ENCODE measurements around the gene TTC34. TPM values are rescaled to one million over a fixed set of nuclear protein-coding genes. Genes with fewer than 3 reads are reported as not detected.
"Not testable (repeated sequence)": the region's sequence is repeated elsewhere in the genome, so short reads cannot be mapped to it uniquely, and the experiment has no call there.

The TTC34 gene
- total RNA-seq, 1 experiment from 2014 or later, result 0.79 TPM

GRCh38 chr1:2800664-2801045, 838 bp downstream of the TTC34 start:
- Mint-ChIP-seq H3K4me1 (ENCODE audit: low read depth, unreplicated experiment) (no peaks in the 10 kb centered on the region), H3K36me3 (ENCODE audit: insufficient read depth, unreplicated experiment) (peaks cover 6% of the 10 kb centered on the region), H3K27ac (ENCODE audit: unreplicated experiment) (no peak overlapping the region), H3K4me3 (ENCODE audit: unreplicated experiment) (no peak overlapping the region), H3K9me3 (ENCODE audit: unreplicated experiment) (no peaks in the 10 kb centered on the region), H3K27me3 (ENCODE audit: insufficient read depth, unreplicated experiment) (no peaks in the 10 kb centered on the region)
- BruUV-seq (replicated peaks), result no TSS peak
- H3K4me3 ChIP-seq (ENCODE audit: low read depth, low read length), result no peak overlapping the region
- no peak for TF ChIP-seq CTCF (IDR thresholded peaks at IDR 0.05; ENCODE audit: insufficient read depth in 1 of 2, low read depth in 1 of 2, low read length in 1 of 2, severe bottlenecking in 1 of 2, unreplicated experiment in 1 of 2)
- DNase-seq, result no peak
- CTCF ChIA-PET, result no interaction called here
- intact Hi-C loops (cut with micrococcal nuclease; ENCODE audit: unreplicated experiment), result no loop called here
- H3K27me3 ChIP-seq (replicated peaks; ENCODE audit: control insufficient read depth, insufficient read depth, low read length), result no peaks in the 10 kb centered on the region
- H3K4me1 ChIP-seq, result no peaks in the 10 kb centered on the region
- H3K36me3 ChIP-seq (ENCODE audit: control insufficient read depth, insufficient read depth, low read length), result no peaks in the 10 kb centered on the region
- no peaks in the 10 kb centered on the region for H3K9me3 ChIP-seq
- POLR2A ChIA-PET, result no interaction called here

GRCh38 chr1:2799811-2800663, 1.5 kb downstream of the TTC34 start:
- intact Hi-C loops (cut with micrococcal nuclease; ENCODE audit: unreplicated experiment), result no loop called here
- BruUV-seq (replicated peaks), result no TSS peak
- CTCF ChIA-PET, result no interaction called here
- Mint-ChIP-seq H3K4me3 (ENCODE audit: unreplicated experiment) (no peak overlapping the region), H3K27ac (ENCODE audit: unreplicated experiment) (no peak overlapping the region), H3K9me3 (ENCODE audit: unreplicated experiment) (no peaks in the 10 kb centered on the region), H3K27me3 (ENCODE audit: insufficient read depth, unreplicated experiment) (no peaks in the 10 kb centered on the region), H3K4me1 (ENCODE audit: low read depth, unreplicated experiment) (no peaks in the 10 kb centered on the region), H3K36me3 (ENCODE audit: insufficient read depth, unreplicated experiment) (peaks cover 6% of the 10 kb centered on the region)
- H3K4me1 ChIP-seq, result no peaks in the 10 kb centered on the region
- H3K9me3 ChIP-seq, result no peaks in the 10 kb centered on the region
- POLR2A ChIA-PET, result no interaction called here
- no peaks in the 10 kb centered on the region for H3K27me3 ChIP-seq (replicated peaks; ENCODE audit: control insufficient read depth, insufficient read depth, low read length)
- no peak for DNase-seq
- H3K36me3 ChIP-seq (ENCODE audit: control insufficient read depth, insufficient read depth, low read length), result no peaks in the 10 kb centered on the region
- TF ChIP-seq CTCF (IDR thresholded peaks at IDR 0.05; ENCODE audit: insufficient read depth in 1 of 2, low read depth in 1 of 2, low read length in 1 of 2, severe bottlenecking in 1 of 2, unreplicated experiment in 1 of 2), result no peak
- no peak overlapping the region for H3K4me3 ChIP-seq (ENCODE audit: low read depth, low read length)

- H3K27ac Mint-ChIP-seq (ENCODE audit: unreplicated experiment); H3K4me3 Mint-ChIP-seq (ENCODE audit: unreplicated experiment); H3K27me3 Mint-ChIP-seq (ENCODE audit: insufficient read depth, unreplicated experiment); H3K36me3 ChIP-seq (ENCODE audit: control insufficient read depth, insufficient read depth, low read length); H3K27me3 ChIP-seq (replicated peaks; ENCODE audit: control insufficient read depth, insufficient read depth, low read length); H3K9me3 ChIP-seq; intact Hi-C loops (cut with micrococcal nuclease; ENCODE audit: unreplicated experiment); CTCF ChIA-PET; H3K4me1 ChIP-seq; BruUV-seq (replicated peaks); DNase-seq; H3K36me3 Mint-ChIP-seq (ENCODE audit: insufficient read depth, unreplicated experiment); H3K4me3 ChIP-seq (ENCODE audit: low read depth, low read length); H3K9me3 Mint-ChIP-seq (ENCODE audit: unreplicated experiment); H3K4me1 Mint-ChIP-seq (ENCODE audit: low read depth, unreplicated experiment); POLR2A ChIA-PET: not testable (repeated sequence)
Measured at GRCh38 chr1:2798958-2799357, 2.5 kb downstream of the TTC34 start.

- Histone ChIP-seq H3K36me3 (ENCODE audit: control insufficient read depth, insufficient read depth, low read length) (no peaks in the 10 kb centered on the region), H3K27me3 (replicated peaks; ENCODE audit: control insufficient read depth, insufficient read depth, low read length) (no peaks in the 10 kb centered on the region), H3K9me3 (no peaks in the 10 kb centered on the region), H3K4me1 (no peaks in the 10 kb centered on the region), H3K4me3 (ENCODE audit: low read depth, low read length) (no peak overlapping the region)
- intact Hi-C loops (cut with micrococcal nuclease; ENCODE audit: unreplicated experiment), result no loop called here
- BruUV-seq (replicated peaks), result no TSS peak
- ChIA-PET CTCF (no interaction called here), POLR2A (no interaction called here)
- H3K27me3 Mint-ChIP-seq (ENCODE audit: insufficient read depth, unreplicated experiment), result no peaks in the 10 kb centered on the region
- H3K4me1 Mint-ChIP-seq (ENCODE audit: low read depth, unreplicated experiment), result no peaks in the 10 kb centered on the region
- TF ChIP-seq CTCF (IDR thresholded peaks at IDR 0.05; ENCODE audit: insufficient read depth in 1 of 2, low read depth in 1 of 2, low read length in 1 of 2, severe bottlenecking in 1 of 2, unreplicated experiment in 1 of 2), result no peak
- H3K9me3 Mint-ChIP-seq (ENCODE audit: unreplicated experiment), result no peaks in the 10 kb centered on the region
- H3K27ac Mint-ChIP-seq (ENCODE audit: unreplicated experiment), result no peak overlapping the region
- H3K4me3 Mint-ChIP-seq (ENCODE audit: unreplicated experiment), result no peak overlapping the region
- peaks cover 6% of the 10 kb centered on the region for H3K36me3 Mint-ChIP-seq (ENCODE audit: insufficient read depth, unreplicated experiment)
- no peak for DNase-seq
Measured at GRCh38 chr1:2797741-2798016, 3.8 kb downstream of the TTC34 start.
